OCI-LY1 (cell line): ENCODE results near the gene MAP1S.
A peak's percentile ranks its signal among the peaks of the same experiment; 100 is the strongest.

Experiments used
- H2AFZ ChIP-seq: fragments of 200-600 bp; sonication (generic), shearing (Covaris generic); 2 replicates; pipeline ENCODE4 v1.6.0; 2014; ENCODE audit warnings: antibody characterized with exemption, mild to moderate bottlenecking, low read length
- H3F3A ChIP-seq: fragments of 200-600 bp; sonication (generic), shearing (Covaris generic); 2 replicates; pipeline ENCODE4 v1.6.0; 2014; ENCODE audit warnings: mild to moderate bottlenecking, antibody characterized with exemption, low read length, moderate library complexity; ENCODE audit not compliant: insufficient read depth
- H3K27ac ChIP-seq: fragments of 200-600 bp; sonication (generic); 2 replicates; pipeline ENCODE4 v1.5.1; 2014; ENCODE audit warnings: low read length, mixed run types, mild to moderate bottlenecking, low read depth; ENCODE audit not compliant: poor library complexity, severe bottlenecking
- H3K27me3 ChIP-seq: fragments of 200-600 bp; sonication (generic); 2 replicates; pipeline ENCODE4 v1.6.0; 2014; ENCODE audit warnings: antibody characterized with exemption, mild to moderate bottlenecking, low read length, moderate library complexity; ENCODE audit not compliant: insufficient read depth
- H3K36me3 ChIP-seq: fragments of 200-600 bp; sonication (generic); 2 replicates; pipeline ENCODE4 v1.6.1; 2014; ENCODE audit warnings: mild to moderate bottlenecking, antibody characterized with exemption, low read length, moderate library complexity, mixed read lengths; ENCODE audit not compliant: insufficient read depth
- H3K4me1 ChIP-seq: fragments of 200-600 bp; sonication (generic); 2 replicates; pipeline ENCODE4 v1.5.1; 2014; ENCODE audit warnings: mild to moderate bottlenecking, low read length, moderate library complexity; ENCODE audit not compliant: insufficient read depth, severe bottlenecking
- H3K4me2 ChIP-seq: fragments of 200-600 bp; sonication (generic), shearing (Covaris generic); 2 replicates; pipeline ENCODE4 v1.6.1; 2014; ENCODE audit warnings: low read length
- H3K4me3 ChIP-seq: fragments of 200-600 bp; sonication (generic); 2 replicates; pipeline ENCODE4 v1.5.1; 2014; ENCODE audit warnings: low read length, low read depth, mild to moderate bottlenecking, mixed read lengths; ENCODE audit not compliant: poor library complexity, severe bottlenecking
- H3K79me2 ChIP-seq: fragments of 200-600 bp; shearing (Covaris generic); 2 replicates; pipeline ENCODE4 v1.6.1; 2016; ENCODE audit warnings: mixed run types, low read length, mixed read lengths; ENCODE audit not compliant: insufficient read depth
- H3K9ac ChIP-seq: fragments of 200-600 bp; sonication (generic), shearing (Covaris generic); 2 replicates; pipeline ENCODE4 v1.6.1; 2014; ENCODE audit warnings: mild to moderate bottlenecking, low read length, mixed read lengths
- H3K9me2 ChIP-seq: fragments of 200-600 bp; sonication (generic), shearing (Covaris generic); 2 replicates; pipeline ENCODE4 v1.6.1; 2014; ENCODE audit warnings: low read depth, mild to moderate bottlenecking, low read length, mixed read lengths
- H3K9me3 ChIP-seq: fragments of 200-600 bp; shearing (Covaris generic); 2 replicates; pipeline ENCODE4 v1.6.1; 2014; ENCODE audit warnings: low read length, mixed read lengths
- H4K20me1 ChIP-seq: fragments of 200-600 bp; sonication (generic), shearing (Covaris generic); 2 replicates; pipeline ENCODE4 v1.6.0; 2016; ENCODE audit warnings: mild to moderate bottlenecking, low read length; ENCODE audit not compliant: insufficient read depth
- EZH2 ChIP-seq: fragments of 200-600 bp; sonication (generic), shearing (Covaris generic); IDR thresholded peaks from 2 replicates; pipeline ENCODE4 v1.8.0; 2017; ENCODE audit warnings: borderline replicate concordance, mixed run types, mild to moderate bottlenecking, antibody characterized with exemption, low read length, moderate library complexity, mixed read lengths
- TF ChIP-seq, protein P1 (sequence below): fragments of 200-600 bp; sonication (generic), shearing (Covaris generic); IDR thresholded peaks from 2 replicates; pipeline ENCODE4 v1.5.1; 2017; ENCODE audit warnings: mild to moderate bottlenecking, antibody characterized with exemption, low read length, moderate library complexity, mixed read lengths

MAP1S gene

GRCh38 chr19:17751103-17751911 is 32.0 kb downstream of the MAP1S start, which contains the start of gene FCHO1:
Gene FCHO1, plus strand, starts transcription at chr19:17751477. Its CDS starts 3,688 bp downstream, at chr19:17755165.
- no peaks in the 10 kb centered on the region for H3K9me2 ChIP-seq
- no peaks in the 10 kb centered on the region; the same call in 1 of the 2 replicates for H3F3A ChIP-seq
- peaks cover 11% of the 10 kb centered on the region; the same call in 1 of the 2 replicates for H3K36me3 ChIP-seq
- H3K4me1 ChIP-seq = peaks cover 86% of the 10 kb centered on the region
- H3K9ac ChIP-seq = peak within 1 kb of the TSS; percentile 82
- H3K4me3 ChIP-seq = peak within 1 kb of the TSS; percentile 77
- H3K79me2 ChIP-seq = 0 out of 2 replicates have a peak, but pooled peaks cover 13% of the 10 kb centered on the region
- no peak within 1 kb of the TSS for H2AFZ ChIP-seq
- TF ChIP-seq, protein P1, sequence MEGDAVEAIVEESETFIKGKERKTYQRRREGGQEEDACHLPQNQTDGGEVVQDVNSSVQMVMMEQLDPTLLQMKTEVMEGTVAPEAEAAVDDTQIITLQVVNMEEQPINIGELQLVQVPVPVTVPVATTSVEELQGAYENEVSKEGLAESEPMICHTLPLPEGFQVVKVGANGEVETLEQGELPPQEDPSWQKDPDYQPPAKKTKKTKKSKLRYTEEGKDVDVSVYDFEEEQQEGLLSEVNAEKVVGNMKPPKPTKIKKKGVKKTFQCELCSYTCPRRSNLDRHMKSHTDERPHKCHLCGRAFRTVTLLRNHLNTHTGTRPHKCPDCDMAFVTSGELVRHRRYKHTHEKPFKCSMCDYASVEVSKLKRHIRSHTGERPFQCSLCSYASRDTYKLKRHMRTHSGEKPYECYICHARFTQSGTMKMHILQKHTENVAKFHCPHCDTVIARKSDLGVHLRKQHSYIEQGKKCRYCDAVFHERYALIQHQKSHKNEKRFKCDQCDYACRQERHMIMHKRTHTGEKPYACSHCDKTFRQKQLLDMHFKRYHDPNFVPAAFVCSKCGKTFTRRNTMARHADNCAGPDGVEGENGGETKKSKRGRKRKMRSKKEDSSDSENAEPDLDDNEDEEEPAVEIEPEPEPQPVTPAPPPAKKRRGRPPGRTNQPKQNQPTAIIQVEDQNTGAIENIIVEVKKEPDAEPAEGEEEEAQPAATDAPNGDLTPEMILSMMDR = no peak
- TF ChIP-seq EZH2 = no peak
- peak within 1 kb of the TSS; percentile 95 for H3K27ac ChIP-seq
- no peaks in the 10 kb centered on the region for H3K9me3 ChIP-seq
- H3K27me3 ChIP-seq = no peaks in the 10 kb centered on the region
- no peaks in the 10 kb centered on the region for H4K20me1 ChIP-seq
- peak within 1 kb of the TSS; percentile 96 for H3K4me2 ChIP-seq

- Histone ChIP-seq H3K4me3 (peak overlapping the region; percentile 77), H3K79me2 (0 out of 2 replicates have a peak, but pooled peaks cover 13% of the 10 kb centered on the region)
These were observed 32.6 kb downstream of the MAP1S start for GRCh38 chr19:17751912-17752273.

DNA sequence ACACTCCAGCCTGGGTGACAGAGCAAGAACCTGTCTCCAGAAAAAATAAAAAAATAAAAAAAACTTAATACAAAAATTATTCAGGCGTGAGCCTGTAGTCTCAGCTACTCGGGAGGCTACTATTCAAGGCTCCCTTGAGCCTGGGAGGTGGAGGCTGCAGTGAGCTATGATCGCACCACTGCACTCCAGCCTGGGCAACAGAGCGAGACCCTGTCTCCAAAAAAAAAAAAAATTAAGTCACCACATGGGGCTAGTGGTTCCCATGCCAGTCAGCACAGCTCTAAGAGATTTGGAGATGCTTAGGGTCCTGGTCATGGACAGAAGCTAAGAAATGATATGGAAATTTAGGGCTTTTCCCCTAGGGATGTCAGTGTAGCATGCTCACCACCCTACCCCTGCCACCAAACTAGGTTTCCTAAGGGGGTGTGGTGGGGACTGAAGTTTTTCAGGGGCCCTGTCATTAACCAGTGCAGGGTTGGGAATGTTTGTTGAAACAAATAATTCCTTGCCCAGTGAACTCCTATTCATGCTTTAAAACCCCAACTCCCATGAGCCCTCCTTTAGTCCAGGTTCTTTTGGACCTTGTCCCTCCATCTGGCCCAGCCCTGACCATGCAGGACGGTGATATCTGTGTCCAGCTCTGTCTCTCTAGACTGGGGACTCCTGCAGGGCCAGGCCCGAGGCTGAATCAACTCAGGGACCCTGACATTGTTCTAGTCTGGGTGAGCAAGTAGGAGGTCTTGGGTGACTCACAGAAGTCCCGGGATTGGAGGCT is 33.8 kb downstream of the MAP1S start:
- no peak overlapping the region for H3K9ac ChIP-seq
- no peak overlapping the region for H3K4me3 ChIP-seq
- 0 out of 2 replicates have a peak overlapping the region, but pooled peaks have one; percentile 5 for H3K4me2 ChIP-seq
- H3K79me2 ChIP-seq = 0 out of 2 replicates have a peak, but pooled peaks cover 11% of the 10 kb centered on the region
- no peaks in the 10 kb centered on the region for H3K27me3 ChIP-seq
- peaks cover 82% of the 10 kb centered on the region for H3K4me1 ChIP-seq
- no peak overlapping the region for H2AFZ ChIP-seq
- H3F3A ChIP-seq = no peaks in the 10 kb centered on the region; the same call in 1 of the 2 replicates
- H4K20me1 ChIP-seq = no peaks in the 10 kb centered on the region
- H3K9me2 ChIP-seq = no peaks in the 10 kb centered on the region
- TF ChIP-seq, protein P1 = no peak
- no peaks in the 10 kb centered on the region for H3K9me3 ChIP-seq
- H3K36me3 ChIP-seq = peaks cover 26% of the 10 kb centered on the region
- H3K27ac ChIP-seq = peak overlapping the region; percentile 95

More at GRCh38 chr19:17751912-17752273, 32.6 kb downstream of the MAP1S start:
- H3K36me3 ChIP-seq = peaks cover 17% of the 10 kb centered on the region; the same call in 1 of the 2 replicates
- no peaks in the 10 kb centered on the region; the same call in 1 of the 2 replicates for H3F3A ChIP-seq
- H3K27ac ChIP-seq = peak overlapping the region; percentile 95
- peak overlapping the region; percentile 96 for H3K4me2 ChIP-seq
- peaks cover 88% of the 10 kb centered on the region for H3K4me1 ChIP-seq
- no peaks in the 10 kb centered on the region for H4K20me1 ChIP-seq
- no peaks in the 10 kb centered on the region for H3K27me3 ChIP-seq
- no peaks in the 10 kb centered on the region for H3K9me3 ChIP-seq
- H3K9ac ChIP-seq = peak overlapping the region; percentile 82
- no peak overlapping the region for H2AFZ ChIP-seq
- TF ChIP-seq, protein P1 = no peak
- no peak for TF ChIP-seq EZH2
- no peaks in the 10 kb centered on the region for H3K9me2 ChIP-seq
